ENCODE data around the gene CPNE8. TPM values are rescaled to one million over a fixed set of nuclear protein-coding genes. Genes with fewer than 3 reads are reported as not detected.

The CPNE8 gene
- total RNA-seq, 3 donors from 2014 or later, result 23.4 to 31.5 (median 24.7) TPM

DNA sequence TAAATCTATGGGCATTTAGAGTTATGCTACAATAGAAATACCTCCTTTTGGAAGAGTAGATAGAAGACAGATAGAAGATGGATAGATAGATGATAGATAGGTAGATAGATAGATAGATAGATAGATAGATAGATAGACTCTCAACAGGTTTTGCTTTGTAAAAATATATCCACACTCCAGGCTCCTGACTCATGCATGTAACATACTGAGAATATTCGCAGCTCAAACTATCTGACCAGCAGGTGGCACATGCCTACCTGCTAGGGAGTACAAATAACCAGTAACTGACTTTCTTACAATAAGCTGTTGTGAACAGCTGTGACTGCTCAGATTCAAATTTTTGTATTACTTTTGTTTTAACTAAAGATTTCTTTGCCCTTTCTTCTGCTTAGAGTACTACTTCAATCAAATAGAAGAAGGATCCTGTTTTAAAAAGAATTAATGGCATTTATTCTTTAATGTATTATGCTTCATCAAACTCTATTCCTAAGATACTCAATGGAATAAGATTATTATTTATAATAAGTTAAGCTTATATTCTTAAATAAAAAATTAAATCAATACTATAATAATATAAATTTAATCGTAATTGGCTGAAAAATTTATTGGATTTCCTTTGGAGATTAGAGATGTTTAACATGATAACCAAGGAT, 15.8 kb upstream of the CPNE8 start:
- DNase-seq (peak in 2 of 3 donors; percentile 35 to 87), ATAC-seq (peak; percentile 84)
- intact Hi-C loops (cut with DNase I, micrococcal nuclease), result loop anchor here in 1 of 2 donors (2.0 to 10.0 kb wide), 2 partner anchors 182 to 354 kb away; no protein-coding TSS in a partner anchor

DNA sequence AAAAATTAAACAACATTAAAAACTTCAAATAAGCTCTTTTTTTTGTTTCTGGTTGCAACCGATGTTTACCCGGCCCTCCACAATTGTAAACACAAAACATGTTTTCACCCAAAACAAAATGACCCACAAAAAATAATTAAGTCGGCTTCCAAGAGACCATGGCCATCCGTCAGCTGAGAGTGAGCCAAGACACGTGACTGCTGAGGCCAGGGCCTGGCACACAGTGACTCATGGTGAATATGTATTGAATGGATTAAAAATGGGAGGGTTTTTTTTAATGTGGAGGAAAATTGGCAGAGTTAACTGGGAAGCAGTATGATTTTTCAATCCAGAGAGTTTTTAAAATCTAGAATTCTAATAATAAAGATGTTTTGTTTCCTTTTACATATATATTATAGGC, 13.8 kb upstream of the CPNE8 start:
- no peak overlapping the region for H3K4me3 ChIP-seq
- intact Hi-C loops (cut with DNase I, micrococcal nuclease), result no loop called here
- no peaks in the 10 kb centered on the region for H3K9me3 ChIP-seq
- H3K4me1 ChIP-seq (ENCODE audit: low read depth), result no peaks in the 10 kb centered on the region
- TF ChIP-seq, protein P1, sequence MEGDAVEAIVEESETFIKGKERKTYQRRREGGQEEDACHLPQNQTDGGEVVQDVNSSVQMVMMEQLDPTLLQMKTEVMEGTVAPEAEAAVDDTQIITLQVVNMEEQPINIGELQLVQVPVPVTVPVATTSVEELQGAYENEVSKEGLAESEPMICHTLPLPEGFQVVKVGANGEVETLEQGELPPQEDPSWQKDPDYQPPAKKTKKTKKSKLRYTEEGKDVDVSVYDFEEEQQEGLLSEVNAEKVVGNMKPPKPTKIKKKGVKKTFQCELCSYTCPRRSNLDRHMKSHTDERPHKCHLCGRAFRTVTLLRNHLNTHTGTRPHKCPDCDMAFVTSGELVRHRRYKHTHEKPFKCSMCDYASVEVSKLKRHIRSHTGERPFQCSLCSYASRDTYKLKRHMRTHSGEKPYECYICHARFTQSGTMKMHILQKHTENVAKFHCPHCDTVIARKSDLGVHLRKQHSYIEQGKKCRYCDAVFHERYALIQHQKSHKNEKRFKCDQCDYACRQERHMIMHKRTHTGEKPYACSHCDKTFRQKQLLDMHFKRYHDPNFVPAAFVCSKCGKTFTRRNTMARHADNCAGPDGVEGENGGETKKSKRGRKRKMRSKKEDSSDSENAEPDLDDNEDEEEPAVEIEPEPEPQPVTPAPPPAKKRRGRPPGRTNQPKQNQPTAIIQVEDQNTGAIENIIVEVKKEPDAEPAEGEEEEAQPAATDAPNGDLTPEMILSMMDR (IDR thresholded peaks at IDR 0.05), result no peak
- H3K36me3 ChIP-seq (ENCODE audit: low read depth), result no peaks in the 10 kb centered on the region
- ATAC-seq (no peak), DNase-seq (no peak)

More for the DNA sequence above, 15.8 kb upstream of the CPNE8 start:
- Histone ChIP-seq H3K4me3 (no peak overlapping the region), H3K9me3 (no peaks in the 10 kb centered on the region), H3K4me1 (ENCODE audit: low read depth) (no peaks in the 10 kb centered on the region), H3K36me3 (ENCODE audit: low read depth) (no peaks in the 10 kb centered on the region)
- TF ChIP-seq, protein P1 (IDR thresholded peaks at IDR 0.05), result no peak

DNA sequence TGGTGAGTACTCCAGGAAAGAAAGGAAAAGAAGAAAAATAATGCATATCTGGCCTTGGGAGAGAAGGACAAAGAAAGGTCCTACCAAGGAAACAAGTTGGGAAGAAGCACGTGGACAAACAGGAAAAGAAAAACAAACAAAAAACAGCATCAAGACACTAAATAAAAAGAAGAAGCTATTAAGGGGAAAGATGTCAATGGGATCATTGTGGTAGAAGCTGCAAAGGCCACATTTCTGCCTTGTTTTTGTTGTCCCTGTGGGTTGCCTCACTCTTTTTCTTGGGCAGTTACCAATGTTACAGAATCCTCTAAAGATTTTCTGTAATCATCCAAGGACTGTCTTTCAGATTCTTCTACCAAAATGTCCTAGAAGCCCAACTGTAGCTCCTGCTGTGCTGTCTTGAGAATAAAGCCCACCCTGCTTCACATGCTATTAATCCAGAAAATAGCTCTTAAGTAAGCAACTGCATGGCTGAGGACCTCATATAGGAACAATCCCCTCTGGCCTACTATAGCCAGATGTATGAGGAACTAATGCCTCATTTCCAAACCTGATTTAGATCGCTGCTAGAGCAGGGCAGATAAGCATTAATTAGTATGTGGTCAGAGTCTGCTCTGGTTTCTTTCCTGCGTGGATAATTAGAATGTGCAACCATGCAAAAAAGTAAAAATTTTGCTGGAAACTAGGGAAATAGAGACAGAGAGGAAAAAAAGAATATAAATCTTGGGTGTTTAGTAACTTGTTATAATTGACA, 10.2 kb upstream of the CPNE8 start:
- H3K4me1 ChIP-seq (ENCODE audit: low read depth), result no peaks in the 10 kb centered on the region
- no peaks in the 10 kb centered on the region for H3K9me3 ChIP-seq
- H3K4me3 ChIP-seq, result no peak overlapping the region
- TF ChIP-seq, protein P1 (IDR thresholded peaks at IDR 0.05), result no peak
- no peak for ATAC-seq
- intact Hi-C loops (cut with DNase I, micrococcal nuclease), result no loop called here
- H3K36me3 ChIP-seq (ENCODE audit: low read depth), result no peaks in the 10 kb centered on the region
- DNase-seq, result no peak

DNA sequence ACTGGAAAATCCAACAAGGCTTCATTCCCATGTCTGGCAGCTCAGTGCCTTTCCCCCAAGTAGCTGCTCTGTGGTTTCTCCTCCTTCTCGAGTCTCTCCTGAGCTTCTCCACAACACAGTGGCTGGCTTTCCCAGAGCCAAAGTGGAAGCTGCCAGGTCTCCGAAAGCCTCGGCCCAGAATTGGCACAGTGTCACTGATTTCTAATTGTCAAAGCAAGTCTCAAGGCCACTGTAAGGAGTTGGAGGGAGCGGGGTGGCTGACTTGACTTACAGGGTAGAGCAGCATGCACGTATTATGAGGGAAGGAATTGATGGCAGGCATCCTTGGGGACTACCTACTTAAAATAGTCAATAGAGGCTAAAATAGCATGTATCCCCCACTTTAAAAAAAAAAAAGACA, 6.7 kb upstream of the CPNE8 start:
- Histone ChIP-seq H3K9me3 (no peaks in the 10 kb centered on the region), H3K4me1 (ENCODE audit: low read depth) (no peaks in the 10 kb centered on the region), H3K36me3 (ENCODE audit: low read depth) (no peaks in the 10 kb centered on the region), H3K4me3 (no peak overlapping the region)
- no peak for DNase-seq
- TF ChIP-seq, protein P1 (IDR thresholded peaks at IDR 0.05), result no peak
- intact Hi-C loops (cut with DNase I, micrococcal nuclease), result no loop called here
- no peak for ATAC-seq

DNA sequence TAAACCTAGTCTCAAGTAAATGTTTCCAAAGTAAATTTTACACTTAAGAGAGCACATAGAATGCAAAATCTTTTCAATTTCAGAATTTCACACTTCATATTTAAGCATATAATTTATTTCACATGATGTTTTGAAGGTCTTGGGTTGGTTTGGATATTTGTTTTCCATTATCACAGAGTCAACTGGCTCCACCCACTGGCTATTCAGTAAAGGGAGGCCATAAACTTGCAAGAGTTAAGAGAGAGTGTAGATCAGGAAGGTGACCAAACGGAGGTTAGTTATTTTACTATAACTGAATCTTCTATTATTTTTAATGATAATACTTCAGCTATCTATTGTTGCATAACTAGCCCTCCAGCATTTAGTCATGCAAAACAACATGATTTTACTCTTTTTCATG, 6.2 kb upstream of the CPNE8 start:
- Histone ChIP-seq H3K36me3 (ENCODE audit: low read depth) (no peaks in the 10 kb centered on the region), H3K4me3 (no peak overlapping the region), H3K9me3 (no peaks in the 10 kb centered on the region), H3K4me1 (ENCODE audit: low read depth) (no peaks in the 10 kb centered on the region)
- peak in 1 of 3 donors; percentile 61 for DNase-seq
- TF ChIP-seq, protein P1 (IDR thresholded peaks at IDR 0.05), result no peak
- intact Hi-C loops (cut with DNase I, micrococcal nuclease), result no loop called here
- ATAC-seq, result peak; percentile 49

Data from mucosa of descending colon (tissue), 3 donors.